Measurements from ENCODE around the gene SHE.

DNA sequence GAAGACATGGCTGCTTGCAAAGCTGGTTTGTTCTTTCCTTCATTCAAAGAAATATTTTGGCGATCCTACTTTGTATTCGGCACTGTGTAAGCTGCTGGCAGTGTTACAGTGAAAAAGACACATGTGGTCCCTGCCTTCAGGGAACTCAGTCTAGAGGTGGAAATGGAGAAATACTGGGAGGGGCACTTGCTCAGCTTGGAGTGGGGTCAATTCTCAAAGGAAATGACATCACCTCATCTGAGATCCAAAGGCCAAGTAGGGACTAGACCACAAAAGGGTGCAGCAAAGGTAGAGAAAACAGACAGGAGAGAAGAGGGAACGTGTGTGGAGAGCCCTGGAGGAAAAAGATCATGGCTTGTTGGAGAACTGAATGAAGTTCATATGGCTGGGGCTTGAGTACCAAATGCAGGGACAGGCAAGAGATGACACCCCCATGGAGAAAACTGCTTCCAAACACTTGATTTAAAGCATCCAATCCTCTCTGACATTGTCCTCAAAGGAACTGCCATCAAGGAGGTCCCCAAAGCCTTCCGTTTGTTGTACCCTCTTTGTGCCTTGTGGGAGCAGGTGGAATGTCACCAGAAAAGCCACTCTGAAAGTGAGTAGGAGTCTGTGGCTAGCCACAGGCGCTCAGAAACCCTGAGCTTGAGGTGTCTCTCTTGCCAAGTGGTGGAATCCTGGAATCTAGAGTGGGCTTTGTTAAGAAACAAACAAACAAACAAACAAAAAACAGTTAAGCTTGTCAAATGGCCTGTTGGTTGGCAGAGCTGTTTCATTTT is 48.4 kb downstream of the SHE start:
- TF ChIP-seq, protein P1, sequence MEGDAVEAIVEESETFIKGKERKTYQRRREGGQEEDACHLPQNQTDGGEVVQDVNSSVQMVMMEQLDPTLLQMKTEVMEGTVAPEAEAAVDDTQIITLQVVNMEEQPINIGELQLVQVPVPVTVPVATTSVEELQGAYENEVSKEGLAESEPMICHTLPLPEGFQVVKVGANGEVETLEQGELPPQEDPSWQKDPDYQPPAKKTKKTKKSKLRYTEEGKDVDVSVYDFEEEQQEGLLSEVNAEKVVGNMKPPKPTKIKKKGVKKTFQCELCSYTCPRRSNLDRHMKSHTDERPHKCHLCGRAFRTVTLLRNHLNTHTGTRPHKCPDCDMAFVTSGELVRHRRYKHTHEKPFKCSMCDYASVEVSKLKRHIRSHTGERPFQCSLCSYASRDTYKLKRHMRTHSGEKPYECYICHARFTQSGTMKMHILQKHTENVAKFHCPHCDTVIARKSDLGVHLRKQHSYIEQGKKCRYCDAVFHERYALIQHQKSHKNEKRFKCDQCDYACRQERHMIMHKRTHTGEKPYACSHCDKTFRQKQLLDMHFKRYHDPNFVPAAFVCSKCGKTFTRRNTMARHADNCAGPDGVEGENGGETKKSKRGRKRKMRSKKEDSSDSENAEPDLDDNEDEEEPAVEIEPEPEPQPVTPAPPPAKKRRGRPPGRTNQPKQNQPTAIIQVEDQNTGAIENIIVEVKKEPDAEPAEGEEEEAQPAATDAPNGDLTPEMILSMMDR (IDR thresholded peaks at IDR 0.05 in 2 of 3, conservative IDR thresholded peaks at IDR 0.05 in 1 of 3; ENCODE audit: borderline replicate concordance in 1 of 3, insufficient read depth in 1 of 3, low read depth in 2 of 3, low read length in 2 of 3) = no peak
- no peak for TF ChIP-seq POLR2AphosphoS5 (IDR thresholded peaks at IDR 0.05; ENCODE audit: low read depth, low read length)
- no peak for TF ChIP-seq SRF (IDR thresholded peaks at IDR 0.05; ENCODE audit: low read depth)
- TF ChIP-seq ZBTB33 (IDR thresholded peaks at IDR 0.05; ENCODE audit: extremely low read depth, insufficient replicate concordance, low read length) = no peak
- no peak for TF ChIP-seq RAD21 (IDR thresholded peaks at IDR 0.05; ENCODE audit: low read depth)
- no peak for TF ChIP-seq CEBPB (IDR thresholded peaks at IDR 0.05; ENCODE audit: low read depth)
- no peak for TF ChIP-seq POLR2A (IDR thresholded peaks at IDR 0.05; ENCODE audit: borderline replicate concordance, extremely low read depth, insufficient read depth, insufficient read length)
- TF ChIP-seq ZNF274 (IDR thresholded peaks at IDR 0.05; ENCODE audit: low read depth, low read length) = no peak
- no peak for TF ChIP-seq TCF7L2 (IDR thresholded peaks at IDR 0.05; ENCODE audit: borderline replicate concordance, extremely low read depth, insufficient read depth, insufficient read length)
- TF ChIP-seq, protein P2, sequence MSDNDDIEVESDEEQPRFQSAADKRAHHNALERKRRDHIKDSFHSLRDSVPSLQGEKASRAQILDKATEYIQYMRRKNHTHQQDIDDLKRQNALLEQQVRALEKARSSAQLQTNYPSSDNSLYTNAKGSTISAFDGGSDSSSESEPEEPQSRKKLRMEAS (IDR thresholded peaks at IDR 0.05) = no peak
- TF ChIP-seq, protein P3, sequence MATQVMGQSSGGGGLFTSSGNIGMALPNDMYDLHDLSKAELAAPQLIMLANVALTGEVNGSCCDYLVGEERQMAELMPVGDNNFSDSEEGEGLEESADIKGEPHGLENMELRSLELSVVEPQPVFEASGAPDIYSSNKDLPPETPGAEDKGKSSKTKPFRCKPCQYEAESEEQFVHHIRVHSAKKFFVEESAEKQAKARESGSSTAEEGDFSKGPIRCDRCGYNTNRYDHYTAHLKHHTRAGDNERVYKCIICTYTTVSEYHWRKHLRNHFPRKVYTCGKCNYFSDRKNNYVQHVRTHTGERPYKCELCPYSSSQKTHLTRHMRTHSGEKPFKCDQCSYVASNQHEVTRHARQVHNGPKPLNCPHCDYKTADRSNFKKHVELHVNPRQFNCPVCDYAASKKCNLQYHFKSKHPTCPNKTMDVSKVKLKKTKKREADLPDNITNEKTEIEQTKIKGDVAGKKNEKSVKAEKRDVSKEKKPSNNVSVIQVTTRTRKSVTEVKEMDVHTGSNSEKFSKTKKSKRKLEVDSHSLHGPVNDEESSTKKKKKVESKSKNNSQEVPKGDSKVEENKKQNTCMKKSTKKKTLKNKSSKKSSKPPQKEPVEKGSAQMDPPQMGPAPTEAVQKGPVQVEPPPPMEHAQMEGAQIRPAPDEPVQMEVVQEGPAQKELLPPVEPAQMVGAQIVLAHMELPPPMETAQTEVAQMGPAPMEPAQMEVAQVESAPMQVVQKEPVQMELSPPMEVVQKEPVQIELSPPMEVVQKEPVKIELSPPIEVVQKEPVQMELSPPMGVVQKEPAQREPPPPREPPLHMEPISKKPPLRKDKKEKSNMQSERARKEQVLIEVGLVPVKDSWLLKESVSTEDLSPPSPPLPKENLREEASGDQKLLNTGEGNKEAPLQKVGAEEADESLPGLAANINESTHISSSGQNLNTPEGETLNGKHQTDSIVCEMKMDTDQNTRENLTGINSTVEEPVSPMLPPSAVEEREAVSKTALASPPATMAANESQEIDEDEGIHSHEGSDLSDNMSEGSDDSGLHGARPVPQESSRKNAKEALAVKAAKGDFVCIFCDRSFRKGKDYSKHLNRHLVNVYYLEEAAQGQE (IDR thresholded peaks at IDR 0.05; ENCODE audit: low read depth) = no peak
- no peak for TF ChIP-seq YY1 (IDR thresholded peaks at IDR 0.05; ENCODE audit: extremely low read depth, insufficient replicate concordance, low read depth, low read length)
- TF ChIP-seq EZH2 (IDR thresholded peaks at IDR 0.05) = no peak
